ENCODE data around the gene ANTXR2.
"Not testable (repeated sequence)": the region's sequence is repeated elsewhere in the genome, so short reads cannot be mapped to it uniquely, and the experiment has no call there.

Gene ANTXR2

GRCh38 chr4:79991100-79991499 is 81.9 kb downstream of the ANTXR2 start:
- not testable (repeated sequence) for DNase-seq (ENCODE audit: low read depth in 2 of 2)

GRCh38 chr4:79987401-79987800 is 85.6 kb downstream of the ANTXR2 start:
- DNase-seq (ENCODE audit: low read depth in 2 of 2), result no peak

- DNase-seq (ENCODE audit: low read depth in 2 of 2), result no peak
These were observed 89.6 kb downstream of the ANTXR2 start for GRCh38 chr4:79983431-79983830.

GRCh38 chr4:79982601-79983322 is 90.3 kb downstream of the ANTXR2 start:
- no peak for DNase-seq (ENCODE audit: low read depth in 2 of 2)

GRCh38 chr4:79980448-79980847 is 92.6 kb downstream of the ANTXR2 start:
- DNase-seq (ENCODE audit: low read depth in 2 of 2), result no peak

- no peak for DNase-seq (ENCODE audit: low read depth in 2 of 2)
These were observed 93.1 kb downstream of the ANTXR2 start for GRCh38 chr4:79979785-79980437.

DNA sequence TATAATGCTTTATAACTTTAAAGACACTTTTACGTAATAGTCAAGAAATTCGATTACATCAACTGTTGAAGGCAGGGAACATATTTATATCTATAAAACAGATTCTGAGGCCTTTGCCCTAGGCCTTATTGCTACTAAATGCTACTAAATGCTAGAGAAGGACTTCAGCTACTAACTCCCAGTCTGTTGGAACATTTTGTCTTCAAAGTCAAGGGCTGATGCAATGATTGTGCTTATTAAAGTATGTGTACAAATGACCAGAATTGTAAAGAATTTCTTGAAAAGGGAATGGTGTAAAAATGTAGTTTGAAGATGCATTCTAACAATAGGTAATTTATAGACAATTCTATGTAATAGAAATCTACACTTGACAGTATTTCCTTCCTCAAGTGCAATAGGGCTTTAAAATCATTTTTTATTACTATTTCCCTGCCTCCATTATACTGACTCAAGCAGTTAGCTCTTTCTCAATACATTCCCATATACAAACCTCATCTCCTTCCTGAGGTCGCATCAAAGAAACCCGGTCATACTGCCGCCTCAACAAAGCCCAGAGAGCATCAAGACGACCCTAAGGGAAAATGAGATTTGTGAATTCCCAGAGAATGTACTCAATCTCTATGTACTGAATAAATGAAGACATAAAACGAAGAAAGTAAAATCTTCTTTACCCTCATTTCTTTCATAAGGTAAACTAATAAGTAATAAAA is 95.7 kb downstream of the ANTXR2 start:
- no peak for DNase-seq (ENCODE audit: low read depth in 2 of 2)

DNA sequence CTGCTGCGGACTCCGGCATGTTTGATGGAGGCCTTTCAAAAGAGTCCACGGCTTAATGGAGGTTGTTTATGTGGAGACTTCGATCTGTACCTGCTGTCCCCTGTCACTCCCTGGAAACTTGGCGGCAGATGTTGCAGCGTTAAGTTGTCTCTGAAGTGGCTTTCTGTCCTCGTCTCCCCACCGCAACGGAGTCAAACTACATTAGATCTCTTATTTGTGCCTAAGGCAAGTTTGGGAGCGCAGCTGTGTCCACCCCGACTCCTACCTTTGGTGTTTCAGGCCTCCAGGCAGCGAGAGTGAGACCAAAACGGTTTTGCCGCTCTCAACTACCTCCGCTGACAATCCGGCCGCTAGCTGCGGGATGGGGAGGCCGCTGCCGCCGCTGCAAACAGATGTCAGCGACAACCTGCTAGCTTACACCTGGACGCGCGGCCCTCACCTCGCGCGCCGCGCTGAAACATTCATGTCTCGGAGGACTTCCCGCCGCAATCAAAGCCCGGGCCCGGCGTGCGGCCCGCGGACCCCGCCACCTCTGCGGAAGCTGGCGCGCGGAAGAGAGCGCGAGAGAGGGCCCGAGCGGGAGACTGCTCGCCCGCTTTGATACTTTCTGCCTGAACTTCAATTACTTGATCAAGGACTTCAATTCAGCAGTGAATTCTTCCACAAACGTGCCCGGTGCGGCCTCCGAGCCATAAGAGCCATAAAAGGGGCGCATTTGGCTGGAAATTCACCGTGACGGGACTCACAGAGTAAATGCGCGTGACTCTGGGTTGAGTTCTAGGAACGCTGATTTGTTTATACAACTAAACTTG is 108.4 kb downstream of the ANTXR2 start:
- no peak for DNase-seq (ENCODE audit: low read depth in 2 of 2)

DNA sequence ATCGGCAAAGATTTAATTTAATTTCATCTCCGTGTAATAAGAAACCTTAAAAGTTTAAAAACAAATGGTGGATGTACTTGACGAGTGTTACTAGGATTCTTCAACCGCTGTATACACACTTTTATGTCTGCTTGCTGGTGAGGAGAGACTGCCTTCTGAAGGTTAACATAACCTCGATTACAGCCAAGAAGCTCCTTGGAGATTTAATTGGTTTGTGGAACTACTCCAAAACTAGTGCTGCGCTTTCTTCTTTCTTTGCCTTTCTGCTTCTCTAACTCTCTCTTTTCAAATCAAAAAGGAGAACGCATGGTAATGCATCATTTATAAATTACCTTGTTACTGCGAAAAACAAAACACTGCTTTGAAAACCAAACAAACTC is 109.0 kb downstream of the ANTXR2 start:
- DNase-seq (ENCODE audit: low read depth in 2 of 2), result no peak

DNA sequence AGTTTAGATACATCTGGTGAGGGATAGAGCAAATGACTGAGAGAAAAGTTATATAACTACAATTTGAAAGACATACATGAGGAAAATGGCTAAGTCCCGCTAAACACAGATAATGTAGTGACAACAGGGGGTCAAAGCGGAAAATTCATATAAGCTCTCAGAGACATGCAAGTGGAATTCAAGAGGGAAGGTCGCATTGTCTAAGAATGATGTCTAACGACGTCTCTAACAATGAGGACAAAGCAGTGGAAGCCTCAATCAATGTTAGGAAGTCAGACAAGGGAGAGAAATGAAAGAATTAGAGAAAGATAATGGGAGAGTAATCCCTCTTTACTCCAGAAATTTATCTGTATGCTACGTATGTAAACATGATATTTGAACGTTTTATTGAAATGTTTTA is 113.4 kb downstream of the ANTXR2 start:
- no peak for DNase-seq (ENCODE audit: low read depth in 2 of 2)

DNA sequence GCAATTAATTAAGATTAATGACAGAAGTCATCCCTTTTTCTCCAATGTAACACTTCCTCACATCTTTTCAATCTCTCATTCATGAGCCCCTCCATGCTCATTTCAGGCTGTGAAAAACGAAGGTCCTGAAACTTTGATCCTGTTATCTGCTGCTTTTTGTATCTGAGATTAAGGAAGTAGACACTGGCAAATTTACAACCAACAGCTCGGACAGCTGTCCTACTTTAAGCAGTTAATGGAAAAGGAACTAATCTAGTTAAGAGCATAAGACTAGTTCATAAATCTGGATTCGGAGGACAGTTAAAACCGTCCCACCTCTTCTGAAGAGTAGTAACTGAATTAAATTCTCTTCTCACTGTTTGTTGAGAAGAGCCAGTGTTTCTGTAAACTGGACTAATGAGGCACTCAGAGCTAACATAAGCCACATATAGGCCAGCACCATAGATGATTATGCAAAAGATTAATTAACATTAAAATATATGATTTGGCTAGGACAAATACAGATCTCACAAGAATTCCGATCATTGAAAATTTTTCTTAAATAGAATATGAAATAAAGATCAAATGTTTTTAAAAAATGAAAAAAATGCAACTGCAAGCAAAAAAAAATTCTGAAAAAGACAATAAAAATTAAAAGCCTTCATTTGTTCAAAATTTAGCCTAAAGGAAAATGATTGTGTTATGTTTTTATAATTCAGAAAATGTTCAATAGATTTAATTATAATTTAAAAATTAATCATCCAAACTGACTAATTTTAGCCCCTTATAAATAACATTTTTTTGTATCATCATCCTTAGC is 114.4 kb downstream of the ANTXR2 start:
- no peak for DNase-seq (ENCODE audit: low read depth in 2 of 2)

DNA sequence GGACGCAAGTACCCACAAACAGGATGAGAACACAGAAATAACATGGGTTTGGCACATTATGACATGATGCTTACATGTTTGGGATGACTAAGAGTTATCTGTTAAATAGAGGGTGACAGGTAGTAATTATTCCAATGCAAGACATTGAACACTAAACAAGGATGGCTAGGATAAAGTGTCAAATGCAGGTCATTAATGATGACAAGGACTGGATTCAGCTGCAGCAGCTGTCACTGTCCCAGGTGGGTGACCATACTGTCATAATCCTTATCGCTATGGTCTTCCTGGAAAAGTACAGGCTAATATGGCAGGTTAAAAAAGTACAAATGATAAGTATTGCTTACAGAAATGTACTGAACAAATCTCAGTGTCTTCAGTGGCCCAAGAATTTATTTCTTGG is 123.9 kb downstream of the ANTXR2 start:
- DNase-seq (ENCODE audit: low read depth in 2 of 2), result no peak

DNA sequence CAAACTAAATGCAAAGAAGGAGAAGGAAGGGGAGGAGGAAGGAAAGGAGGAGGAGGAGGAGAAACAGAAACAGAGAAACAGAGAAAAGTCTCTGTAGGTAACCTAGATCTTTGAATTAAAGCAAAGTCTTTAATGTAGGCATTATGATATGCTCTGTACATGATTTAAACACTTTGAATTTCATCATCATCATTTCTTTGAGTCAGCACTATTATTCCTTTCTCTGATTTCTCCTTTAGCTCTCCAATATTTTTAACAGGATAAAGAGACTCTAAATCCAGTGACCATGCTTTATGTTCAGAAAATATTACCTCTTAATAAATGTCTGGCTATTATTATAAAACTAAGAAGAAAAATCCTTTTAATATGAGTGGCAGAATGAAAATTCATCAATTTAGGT is 124.3 kb downstream of the ANTXR2 start:
- no peak for DNase-seq (ENCODE audit: low read depth in 2 of 2)

DNA sequence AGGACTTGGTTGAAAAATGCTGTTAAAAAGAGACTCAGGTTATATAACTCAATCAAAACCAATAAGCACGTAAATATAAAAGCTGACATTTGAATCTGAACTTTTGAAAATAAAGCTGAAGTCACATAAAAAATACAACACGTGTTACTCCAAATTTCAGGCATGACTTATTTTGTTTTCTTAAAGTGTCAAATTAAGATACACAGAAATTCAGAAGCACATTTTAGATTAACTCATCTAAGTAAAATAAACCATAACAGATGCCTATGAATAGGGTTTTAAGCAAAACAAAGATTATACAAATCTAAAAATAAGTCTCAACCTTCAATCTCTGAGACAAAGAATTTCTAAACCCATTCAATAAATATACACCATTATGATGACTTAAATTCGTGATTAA is 124.8 kb downstream of the ANTXR2 start:
- no peak for DNase-seq (ENCODE audit: low read depth in 2 of 2)

DNA sequence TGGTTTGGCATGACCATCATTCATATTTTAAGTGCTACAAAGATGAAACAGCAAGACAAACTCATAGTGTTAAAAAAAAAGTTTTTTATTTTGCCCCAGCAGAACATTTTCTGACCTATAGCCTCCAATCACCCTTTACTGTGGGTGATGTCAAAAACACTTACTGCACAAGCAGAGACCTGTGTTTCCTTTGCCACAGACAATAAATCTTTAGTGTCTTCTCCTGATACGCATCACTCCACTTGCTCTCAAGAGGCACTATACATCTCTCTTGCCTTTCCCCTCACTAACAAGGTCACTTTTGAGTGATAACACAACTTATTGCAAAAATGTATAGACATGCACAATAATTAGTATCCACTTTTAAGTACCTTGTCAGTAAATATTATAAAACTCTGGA is 125.6 kb downstream of the ANTXR2 start:
- no peak for DNase-seq (ENCODE audit: low read depth in 2 of 2)

DNA sequence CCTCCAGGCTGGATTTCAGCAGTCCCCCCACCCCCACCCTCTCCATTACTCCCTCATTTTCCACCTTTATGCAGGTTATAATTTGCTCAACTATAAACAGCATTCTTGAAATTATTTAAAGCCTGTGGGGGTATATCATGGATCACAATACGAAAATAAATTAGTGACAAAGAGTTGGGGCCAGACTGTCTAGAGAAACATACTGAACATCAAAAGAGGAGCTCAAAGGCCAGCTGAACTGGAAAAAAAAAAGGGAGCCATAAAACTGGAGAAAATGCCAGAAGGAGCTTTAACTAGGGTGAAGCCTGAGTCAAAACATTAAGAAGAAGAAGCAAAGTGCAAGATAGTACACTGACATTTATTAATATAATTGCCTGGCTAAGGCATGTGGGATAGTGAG is 137.8 kb downstream of the ANTXR2 start:
- DNase-seq (ENCODE audit: low read depth in 2 of 2), result no peak

GRCh38 chr4:79934660-79935059 is 138.4 kb downstream of the ANTXR2 start:
- no peak for DNase-seq (ENCODE audit: low read depth in 2 of 2)

DNA sequence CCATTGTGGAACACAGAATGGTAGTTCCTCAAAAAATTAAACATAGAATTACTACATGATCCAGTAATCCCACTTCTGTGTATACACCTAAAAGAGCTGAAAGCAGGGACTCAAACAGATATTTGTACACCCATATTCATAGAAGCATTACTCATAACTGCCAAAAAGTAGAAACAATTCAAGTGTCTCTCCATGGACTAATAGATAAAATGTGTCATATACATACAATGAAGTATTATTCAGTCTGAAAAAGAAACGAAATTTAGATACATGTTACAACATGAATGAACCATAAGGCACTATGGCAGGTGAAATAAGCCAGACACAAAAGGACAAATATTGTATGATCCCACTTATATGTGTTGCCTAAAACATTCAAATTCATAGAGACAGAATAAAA is 145.1 kb downstream of the ANTXR2 start:
- no peak for DNase-seq (ENCODE audit: low read depth in 2 of 2)

DNA sequence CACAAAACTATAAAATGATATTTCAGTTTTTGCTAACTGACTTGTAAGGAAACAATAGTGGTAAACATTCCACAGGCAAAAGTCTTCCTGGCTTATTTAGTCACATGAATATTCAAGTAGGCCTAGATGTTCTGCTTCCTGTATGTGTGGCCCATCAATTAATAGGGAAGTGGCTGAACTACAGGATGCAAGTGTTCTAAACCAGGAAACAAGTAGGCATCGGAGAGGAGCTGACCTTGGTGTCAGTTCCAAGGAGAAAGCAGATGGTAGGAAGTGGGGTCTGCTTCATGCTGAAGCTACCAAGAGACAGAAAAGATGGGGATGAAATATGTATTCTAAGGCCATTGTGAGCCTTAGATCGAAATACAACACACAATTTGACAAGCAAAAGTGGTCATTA is 149.7 kb downstream of the ANTXR2 start:
- DNase-seq (ENCODE audit: low read depth in 2 of 2), result no peak

- no peak for DNase-seq (ENCODE audit: low read depth in 2 of 2)
These were observed 151.0 kb downstream of the ANTXR2 start for GRCh38 chr4:79922011-79922410.

DNA sequence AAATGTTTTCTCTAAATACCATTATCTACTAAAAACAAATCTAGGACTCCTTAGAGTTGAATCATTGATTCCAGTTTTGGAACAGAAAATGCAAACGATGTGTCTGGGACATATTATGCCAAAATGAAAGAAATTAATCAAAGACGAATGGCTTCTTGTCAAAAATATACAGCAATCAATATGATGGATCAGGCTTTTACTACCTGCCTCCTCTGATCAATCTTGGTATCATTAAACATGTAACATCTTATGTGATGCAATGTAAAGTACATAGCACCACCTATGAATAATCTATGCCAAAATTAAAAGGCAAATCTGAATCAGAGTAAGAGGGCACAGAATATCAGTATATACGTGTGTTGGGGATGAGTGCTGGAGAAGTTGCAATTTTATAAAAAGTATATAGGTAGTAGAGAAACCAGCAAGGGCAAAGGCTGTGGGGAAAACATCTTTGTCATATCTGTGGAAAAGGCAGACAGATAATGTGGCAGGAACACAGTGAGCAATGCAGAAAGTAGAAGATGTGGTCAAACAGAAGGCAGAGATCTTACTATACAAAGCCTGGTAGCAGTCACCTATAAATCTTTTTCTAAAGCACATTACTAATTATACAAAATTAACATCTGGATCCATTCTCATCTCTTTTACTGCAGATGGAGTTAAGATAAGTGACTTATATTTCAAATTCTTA is 152.7 kb downstream of the ANTXR2 start:
- no peak for DNase-seq (ENCODE audit: low read depth in 2 of 2)

All from fibroblast of skin of left quadriceps (primary cell).